Astrocyte (in vitro differentiated cells and primary cell): ENCODE measurements around the gene PIK3R1. TPM values are rescaled to one million over a fixed set of nuclear protein-coding genes. Genes with fewer than 3 reads are reported as not detected.
A peak's percentile ranks its signal among the peaks of the same experiment; 100 is the strongest.

Experiments used
- DNase-seq: peaks from one replicate; pipeline ENCODE4 v3.0.0-alpha.2; 2010; ENCODE audit warnings: low read depth
- FAIRE-seq: peaks from 2 replicates; lab custom pipeline; 2011; peaks lifted over from hg19 to GRCh38; lab: Jason Lieb, UNC
- H2AFZ ChIP-seq: 2 replicates; pipeline ENCODE4 v1.6.0; 2012; ENCODE audit warnings: low read depth, low read length, inconsistent platforms
- H3K27ac ChIP-seq: 2 replicates; pipeline ENCODE4 v1.5.1; 2011; ENCODE audit warnings: low read depth, low read length, inconsistent platforms
- H3K27me3 ChIP-seq: 2 replicates; pipeline ENCODE4 v1.6.0; 2011; ENCODE audit warnings: low read length, inconsistent platforms; ENCODE audit not compliant: insufficient read depth
- H3K36me3 ChIP-seq: 2 replicates; pipeline ENCODE4 v1.5.1; 2011; ENCODE audit warnings: low read length, inconsistent platforms; ENCODE audit not compliant: insufficient read depth
- H3K4me1 ChIP-seq: 2 replicates; pipeline ENCODE4 v1.5.1; 2011; ENCODE audit warnings: low read length, inconsistent platforms; ENCODE audit not compliant: insufficient read depth
- H3K4me2 ChIP-seq: 2 replicates; pipeline ENCODE4 v1.6.0; 2012; ENCODE audit warnings: low read length, inconsistent platforms
- H3K4me3 ChIP-seq: 2 replicates; pipeline ENCODE4 v1.5.1; 2011; ENCODE audit warnings: low read depth, mild to moderate bottlenecking, low read length, inconsistent platforms; ENCODE audit not compliant: insufficient read depth
- H3K79me2 ChIP-seq: 2 replicates; pipeline ENCODE4 v1.6.0; 2012; ENCODE audit warnings: mild to moderate bottlenecking, low read length, inconsistent platforms; ENCODE audit not compliant: insufficient read depth
- H3K9ac ChIP-seq: 2 replicates; pipeline ENCODE4 v1.6.0; 2012; ENCODE audit warnings: mild to moderate bottlenecking, low read length, inconsistent platforms
- H3K9me3 ChIP-seq: 2 replicates; pipeline ENCODE4 v1.5.1; 2012; ENCODE audit warnings: low read depth, mild to moderate bottlenecking, low read length, inconsistent platforms; ENCODE audit not compliant: insufficient read depth
- H4K20me1 ChIP-seq: 2 replicates; pipeline ENCODE4 v1.6.0; 2012; ENCODE audit warnings: low read length, inconsistent platforms; ENCODE audit not compliant: insufficient read depth
- H3K27ac Mint-ChIP-seq: one replicate; pipeline ENCODE4 v1.8.0; 2021; ENCODE audit warnings: mild to moderate bottlenecking, mixed read lengths; ENCODE audit not compliant: unreplicated experiment
- H3K27me3 Mint-ChIP-seq: one replicate; pipeline ENCODE4 v1.8.0; 2021; ENCODE audit warnings: low read depth, mixed read lengths; ENCODE audit not compliant: unreplicated experiment
- H3K36me3 Mint-ChIP-seq: one replicate; pipeline ENCODE4 v1.8.0; 2021; ENCODE audit warnings: low read depth, mixed read lengths; ENCODE audit not compliant: unreplicated experiment
- H3K4me1 Mint-ChIP-seq: one replicate; pipeline ENCODE4 v1.8.0; 2021; ENCODE audit warnings: low read depth, mixed read lengths; ENCODE audit not compliant: unreplicated experiment
- H3K4me3 Mint-ChIP-seq: one replicate; pipeline ENCODE4 v1.8.0; 2021; ENCODE audit warnings: mild to moderate bottlenecking, moderate library complexity, mixed read lengths; ENCODE audit not compliant: unreplicated experiment
- H3K9me3 Mint-ChIP-seq: one replicate; pipeline ENCODE4 v1.8.0; 2021; ENCODE audit warnings: mild to moderate bottlenecking, mixed read lengths; ENCODE audit not compliant: unreplicated experiment
- EZH2 ChIP-seq: IDR thresholded peaks from 2 replicates; pipeline ENCODE4 v1.6.1; 2012; ENCODE audit warnings: mild to moderate bottlenecking, low read length, inconsistent platforms; ENCODE audit not compliant: insufficient read depth
- total RNA-seq: library from RNA; stranded (reverse); gene quantifications from 2 replicates; pipeline ENCODE4 v1.2.1, GENCODE V29; 2021
- TF ChIP-seq, protein P1 (sequence below): IDR thresholded peaks from 2 replicates; pipeline ENCODE4 v1.5.1; 2011; ENCODE audit warnings: low read depth, mild to moderate bottlenecking, inconsistent platforms, low read length, moderate library complexity; ENCODE audit not compliant: insufficient read depth

Gene PIK3R1
- total RNA-seq, 1 donor from 2014 or later, result 25.7 TPM

DNA sequence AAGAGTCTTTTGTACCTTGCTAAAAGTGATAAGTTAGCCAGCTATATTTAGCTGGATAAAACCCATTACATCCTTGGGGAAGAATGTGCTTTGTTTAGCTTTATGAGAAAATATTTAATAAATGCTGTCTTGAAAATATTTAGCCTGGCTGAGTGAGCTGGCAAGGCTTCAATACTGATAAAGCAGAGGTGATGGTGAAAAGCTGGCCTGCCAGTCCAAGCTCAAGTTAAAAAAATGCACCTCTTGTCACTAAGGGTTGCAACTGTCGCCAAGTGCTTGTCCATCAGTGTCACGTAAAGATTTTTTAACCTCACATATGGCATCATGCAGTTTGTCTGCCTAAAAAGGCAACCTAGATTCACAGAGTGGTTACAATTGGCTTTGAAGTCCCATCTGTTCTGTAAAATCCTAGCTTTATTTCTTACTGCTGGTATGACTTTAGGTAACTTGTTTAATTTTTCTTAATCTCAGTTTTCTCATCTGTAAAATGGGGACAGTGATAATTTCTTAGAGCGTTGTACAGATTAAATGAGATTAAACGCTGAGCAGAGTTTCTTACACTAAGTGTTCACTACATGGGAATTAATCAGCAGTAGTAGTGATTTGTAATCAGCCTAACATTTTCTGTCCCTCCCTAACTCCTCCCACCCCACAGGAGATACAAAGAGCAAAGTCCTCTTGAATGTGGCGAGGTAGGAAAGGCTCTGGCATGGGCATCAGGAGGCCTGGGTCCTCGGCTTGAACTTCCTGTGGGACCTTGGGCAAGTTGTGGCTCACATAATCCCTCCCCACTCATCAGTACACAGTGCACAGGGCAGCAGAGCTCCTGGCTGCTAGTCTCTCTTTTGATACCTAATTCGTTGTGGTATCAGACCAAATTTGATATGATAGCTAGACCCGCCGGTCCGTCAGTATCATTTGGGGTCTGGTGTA is 48.7 kb downstream of the PIK3R1 start:
- TF ChIP-seq, protein P1, sequence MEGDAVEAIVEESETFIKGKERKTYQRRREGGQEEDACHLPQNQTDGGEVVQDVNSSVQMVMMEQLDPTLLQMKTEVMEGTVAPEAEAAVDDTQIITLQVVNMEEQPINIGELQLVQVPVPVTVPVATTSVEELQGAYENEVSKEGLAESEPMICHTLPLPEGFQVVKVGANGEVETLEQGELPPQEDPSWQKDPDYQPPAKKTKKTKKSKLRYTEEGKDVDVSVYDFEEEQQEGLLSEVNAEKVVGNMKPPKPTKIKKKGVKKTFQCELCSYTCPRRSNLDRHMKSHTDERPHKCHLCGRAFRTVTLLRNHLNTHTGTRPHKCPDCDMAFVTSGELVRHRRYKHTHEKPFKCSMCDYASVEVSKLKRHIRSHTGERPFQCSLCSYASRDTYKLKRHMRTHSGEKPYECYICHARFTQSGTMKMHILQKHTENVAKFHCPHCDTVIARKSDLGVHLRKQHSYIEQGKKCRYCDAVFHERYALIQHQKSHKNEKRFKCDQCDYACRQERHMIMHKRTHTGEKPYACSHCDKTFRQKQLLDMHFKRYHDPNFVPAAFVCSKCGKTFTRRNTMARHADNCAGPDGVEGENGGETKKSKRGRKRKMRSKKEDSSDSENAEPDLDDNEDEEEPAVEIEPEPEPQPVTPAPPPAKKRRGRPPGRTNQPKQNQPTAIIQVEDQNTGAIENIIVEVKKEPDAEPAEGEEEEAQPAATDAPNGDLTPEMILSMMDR, result no peak
- TF ChIP-seq EZH2, result no peak
- H3K27me3 Mint-ChIP-seq, result no peaks in the 10 kb centered on the region
- DNase-seq, result peak; percentile 84
- no peaks in the 10 kb centered on the region for H4K20me1 ChIP-seq
- H3K36me3 ChIP-seq, result no peaks in the 10 kb centered on the region
- no peaks in the 10 kb centered on the region for H3K27me3 ChIP-seq
- H3K79me2 ChIP-seq, result peaks cover 8% of the 10 kb centered on the region
- peak overlapping the region; percentile 64 for H3K27ac ChIP-seq
- H3K4me1 ChIP-seq, result peaks cover 16% of the 10 kb centered on the region
- peak overlapping the region; percentile 3 for H3K27ac Mint-ChIP-seq
- no peaks in the 10 kb centered on the region for H3K9me3 Mint-ChIP-seq
- H2AFZ ChIP-seq, result no peak overlapping the region
- peaks cover 8% of the 10 kb centered on the region for H3K4me1 Mint-ChIP-seq
- H3K4me3 ChIP-seq, result no peak overlapping the region
- H3K9ac ChIP-seq, result peak overlapping the region; percentile 30
- FAIRE-seq, result peak; percentile 41
- no peak overlapping the region for H3K4me3 Mint-ChIP-seq
- no peaks in the 10 kb centered on the region for H3K9me3 ChIP-seq
- no peaks in the 10 kb centered on the region for H3K36me3 Mint-ChIP-seq
- no peak overlapping the region for H3K4me2 ChIP-seq

DNA sequence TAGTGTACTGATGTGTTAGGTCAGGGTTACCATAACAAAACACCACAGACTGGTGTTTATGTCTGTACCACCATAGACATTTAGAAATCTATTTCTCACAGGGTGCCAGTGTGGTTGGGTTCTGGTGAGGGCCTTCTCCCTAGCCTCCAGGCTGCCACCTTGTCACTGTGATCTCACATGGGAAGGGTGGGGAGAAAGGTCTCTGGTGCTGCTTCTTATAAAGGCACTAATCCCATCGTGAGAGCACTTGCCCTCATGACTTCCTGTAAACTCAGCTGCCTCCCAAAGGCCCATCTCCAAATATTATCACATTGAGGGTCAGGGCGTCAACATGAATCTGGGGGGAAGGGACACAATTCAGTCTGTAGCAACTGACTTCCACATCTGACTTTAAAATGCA is 49.8 kb downstream of the PIK3R1 start:
- Histone ChIP-seq H3K79me2 (peaks cover 6% of the 10 kb centered on the region), H3K27me3 (no peaks in the 10 kb centered on the region), H3K36me3 (no peaks in the 10 kb centered on the region), H3K27ac (no peak overlapping the region), H3K4me3 (no peak overlapping the region), H3K4me2 (no peak overlapping the region), H3K9ac (no peak overlapping the region), H3K4me1 (peaks cover 16% of the 10 kb centered on the region), H4K20me1 (no peaks in the 10 kb centered on the region), H2AFZ (no peak overlapping the region), H3K9me3 (no peaks in the 10 kb centered on the region)
- no peaks in the 10 kb centered on the region for H3K9me3 Mint-ChIP-seq
- peak overlapping the region; percentile 3 for H3K27ac Mint-ChIP-seq
- no peaks in the 10 kb centered on the region for H3K27me3 Mint-ChIP-seq
- FAIRE-seq (no peak), DNase-seq (no peak)
- H3K4me3 Mint-ChIP-seq, result no peak overlapping the region
- no peaks in the 10 kb centered on the region for H3K36me3 Mint-ChIP-seq
- H3K4me1 Mint-ChIP-seq, result peaks cover 8% of the 10 kb centered on the region
- TF ChIP-seq, protein P1, result no peak
- no peak for TF ChIP-seq EZH2
